ENCODE results near the gene POFUT1. TPM values are rescaled to one million over a fixed set of nuclear protein-coding genes. Genes with fewer than 3 reads are reported as not detected.

The POFUT1 gene
- total and polyA plus RNA-seq, 5 donors: 16.6 to 29.3 (median 27.6) TPM

- no peak overlapping the region for H3K27ac ChIP-seq (ENCODE audit: low read length)
- no peaks in the 10 kb centered on the region for H3K4me1 ChIP-seq (ENCODE audit: control insufficient read depth, insufficient read depth, low read length)
- 95% methylated on average over 6 of the region's 6 CpGs for whole genome bisulfite sequencing
- ATAC-seq (no peak), DNase-seq (no peak)
- H3K9me3 ChIP-seq (ENCODE audit: control insufficient read depth, low read length): no peaks in the 10 kb centered on the region
- intact Hi-C loops (cut with DNase I): no loop called here
- H3K4me3 ChIP-seq (ENCODE audit: low read length): no peak overlapping the region
- no peaks in the 10 kb centered on the region for H3K27me3 ChIP-seq (ENCODE audit: control insufficient read depth, insufficient read depth)
Measured at GRCh38 chr20:32287231-32287638, 79.6 kb downstream of the POFUT1 start.

Other genes with a start within 250 kb of the POFUT1 start
- gene XKR7, start 239.7 kb upstream of the POFUT1 start, total RNA-seq: not detected
- under 0.01 TPM for gene XKR7, start 239.7 kb upstream of the POFUT1 start, polyA plus RNA-seq
- gene CCM2L, start 197.4 kb upstream of the POFUT1 start, total RNA-seq: 1 to 10 TPM; 5.6 to 9.6 (median 7.8) TPM
- 10.3 TPM for gene CCM2L, start 197.4 kb upstream of the POFUT1 start, polyA plus RNA-seq
- 1 to 10 TPM; 5.1 to 9.0 (median 7.8) TPM for gene HCK, start 155.6 kb upstream of the POFUT1 start, total RNA-seq
- 2.2 TPM for gene HCK, start 155.6 kb upstream of the POFUT1 start, polyA plus RNA-seq
- 10 to 100 TPM; 31.4 to 42.5 (median 35.0) TPM for gene TM9SF4, start 98.2 kb upstream of the POFUT1 start, total RNA-seq
- 20.2 TPM for gene TM9SF4, start 98.2 kb upstream of the POFUT1 start, polyA plus RNA-seq
- gene PLAGL2, start 137 bp upstream of the POFUT1 start, total RNA-seq: 1 to 10 TPM; 6.3 to 7.8 (median 6.8) TPM
- gene PLAGL2, start 137 bp upstream of the POFUT1 start, polyA plus RNA-seq: 4.1 TPM
- 10 to 100 TPM; 13.0 to 21.1 (median 14.0) TPM for gene KIF3B, start 69.8 kb downstream of the POFUT1 start, total RNA-seq
- gene KIF3B, start 69.8 kb downstream of the POFUT1 start, polyA plus RNA-seq: 5.2 TPM
- gene ASXL1, start 150.5 kb downstream of the POFUT1 start, total RNA-seq: 10 to 100 TPM; 34.1 to 51.3 (median 39.8) TPM
- gene ASXL1, start 150.5 kb downstream of the POFUT1 start, polyA plus RNA-seq: 19.1 TPM

Data from right cardiac atrium (tissue), 5 donors.